HEK293T (cell line): ENCODE measurements around the gene TTLL11.

Experiments
- ARNT ChIP-seq: fragments of 450-650 bp; IDR thresholded peaks from 2 replicates; pipeline ENCODE4 v1.6.1; 2017; ENCODE audit warnings: mild to moderate bottlenecking
- BHLHE40 ChIP-seq: fragments of 450-650 bp; IDR thresholded peaks from 2 replicates; pipeline ENCODE4 v1.6.1; 2016; ENCODE audit warnings: mild to moderate bottlenecking, moderate library complexity, borderline replicate concordance
- CTBP1 ChIP-seq: fragments of 450-650 bp; IDR thresholded peaks from 2 replicates; pipeline ENCODE4 v1.6.1; 2016; ENCODE audit warnings: borderline replicate concordance
- ELF4 ChIP-seq: fragments of 450-650 bp; IDR thresholded peaks from 2 replicates; pipeline ENCODE4 v1.6.1; 2017; ENCODE audit warnings: antibody characterized with exemption
- FOXA1 ChIP-seq: fragments of 450-650 bp; IDR thresholded peaks from 2 replicates; pipeline ENCODE4 v1.6.1; 2016; ENCODE audit warnings: mild to moderate bottlenecking
- FOXK2 ChIP-seq: fragments of 450-650 bp; IDR thresholded peaks from 2 replicates; pipeline ENCODE4 v1.6.1; 2016; ENCODE audit warnings: mild to moderate bottlenecking
- FOXM1 ChIP-seq: fragments of 450-650 bp; IDR thresholded peaks from 2 replicates; pipeline ENCODE4 v1.6.1; 2017; ENCODE audit warnings: mild to moderate bottlenecking, borderline replicate concordance
- HDGF ChIP-seq: fragments of 450-650 bp; IDR thresholded peaks from 2 replicates; pipeline ENCODE4 v1.6.1; 2017; ENCODE audit warnings: antibody characterized with exemption, borderline replicate concordance
- NFRKB ChIP-seq: fragments of 450-650 bp; IDR thresholded peaks from 2 replicates; pipeline ENCODE4 v1.6.1; 2016; ENCODE audit warnings: mild to moderate bottlenecking, moderate library complexity
- SP1 ChIP-seq: fragments of 450-650 bp; IDR thresholded peaks from 2 replicates; pipeline ENCODE4 v1.6.1; 2017
- SUZ12 ChIP-seq: fragments of 450-650 bp; IDR thresholded peaks from 2 replicates; pipeline ENCODE4 v1.6.1; 2016; ENCODE audit warnings: mild to moderate bottlenecking
- TARDBP ChIP-seq: fragments of 450-650 bp; IDR thresholded peaks from 2 replicates; pipeline ENCODE4 v1.6.1; 2016

DNA sequence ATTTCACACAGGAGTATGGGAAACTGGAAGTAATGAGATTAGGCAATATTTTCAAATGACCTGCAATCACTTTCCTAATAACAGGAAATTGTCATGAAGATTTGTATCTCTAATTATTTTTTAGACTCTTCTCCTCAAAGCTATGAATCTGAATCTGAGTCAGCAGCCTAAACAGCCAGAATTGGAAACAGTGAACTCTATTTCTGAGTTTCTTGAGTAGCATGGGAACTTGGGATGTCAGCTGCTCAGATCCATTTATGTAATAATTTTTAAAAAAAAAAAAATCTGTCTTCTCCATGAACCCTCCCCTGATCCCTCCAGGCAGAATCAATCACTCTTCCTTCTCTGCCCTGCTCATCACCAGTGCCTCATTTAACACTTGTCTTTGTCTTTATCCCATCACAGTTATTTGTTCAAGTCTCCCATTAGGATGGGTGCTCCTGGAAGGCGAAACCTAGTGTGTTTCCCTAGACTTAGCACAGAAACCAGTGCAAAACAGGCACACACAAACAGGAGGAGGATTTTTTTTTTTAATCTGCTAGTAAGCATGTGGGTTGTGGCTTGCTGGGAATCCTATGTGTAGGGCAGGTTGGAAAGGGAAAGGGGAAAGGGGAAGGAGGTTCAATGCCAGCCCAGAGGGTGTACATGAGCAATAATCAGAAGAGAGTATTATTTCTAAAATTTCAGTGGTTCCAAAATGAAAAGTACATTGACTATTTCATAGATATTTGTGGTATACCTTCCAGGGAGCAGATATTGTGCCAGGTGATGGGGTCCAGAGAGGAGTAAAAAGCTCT, 186.8 kb downstream of the TTLL11 start:
- no peak for TF ChIP-seq BHLHE40
- TF ChIP-seq TARDBP: no peak
- TF ChIP-seq SP1: no peak
- TF ChIP-seq HDGF: no peak
- TF ChIP-seq FOXM1: no peak
- TF ChIP-seq SUZ12: no peak
- TF ChIP-seq FOXK2: no peak
- no peak for TF ChIP-seq ELF4
- TF ChIP-seq FOXA1: no peak
- TF ChIP-seq ARNT: no peak
- no peak for TF ChIP-seq CTBP1
- no peak for TF ChIP-seq NFRKB
